GM23338 (cell line): ENCODE data around the gene ARL8B. TPM values are rescaled to one million over a fixed set of nuclear protein-coding genes. Genes with fewer than 3 reads are reported as not detected.
A peak's percentile ranks its signal among the peaks of the same experiment; 100 is the strongest.

ENCODE experiments used
- ATAC-seq: fragments of 200-7000 bp; cut with Tn5 transposase; 3 replicates; pipeline ENCODE4 v1.9.1; 2020
- DNase-seq: peaks from one replicate; pipeline ENCODE4 v3.0.0-alpha.2; 2015; ENCODE audit warnings: low spot score
- H2AFZ ChIP-seq: fragments of 200-600 bp; sonication (generic); 2 replicates; pipeline ENCODE4 v1.8.0; 2016; ENCODE audit warnings: antibody characterized with exemption, mild to moderate bottlenecking, moderate library complexity
- H3F3A ChIP-seq: fragments of 200-600 bp; sonication (generic); replicated peaks from 2 replicates; pipeline ENCODE4 v1.8.0; 2017; ENCODE audit warnings: antibody characterized with exemption, mixed run types, low read depth
- H3K27ac ChIP-seq: fragments of 200-600 bp; sonication (generic); 2 replicates; pipeline ENCODE4 v1.6.1; 2016; ENCODE audit warnings: low read depth
- H3K27me3 ChIP-seq: fragments of 200-600 bp; sonication (generic); 2 replicates; pipeline ENCODE4 v1.8.0; 2016; ENCODE audit warnings: mild to moderate bottlenecking, mixed run types, moderate library complexity; ENCODE audit not compliant: insufficient read depth
- H3K36me3 ChIP-seq: fragments of 200-600 bp; sonication (generic); 2 replicates; pipeline ENCODE4 v1.8.0; 2016; ENCODE audit warnings: mild to moderate bottlenecking; ENCODE audit not compliant: insufficient read depth
- H3K4me1 ChIP-seq: fragments of 200-600 bp; sonication (generic); 2 replicates; pipeline ENCODE4 v1.8.0; 2016; ENCODE audit warnings: mild to moderate bottlenecking, moderate library complexity; ENCODE audit not compliant: insufficient read depth
- H3K4me2 ChIP-seq: fragments of 200-600 bp; sonication (generic); 2 replicates; pipeline ENCODE4 v1.7.1; 2017; ENCODE audit warnings: mixed run types
- H3K4me3 ChIP-seq: fragments of 200-600 bp; sonication (generic); 2 replicates; pipeline ENCODE4 v1.6.1; 2016; ENCODE audit warnings: mixed run types
- H3K79me2 ChIP-seq: fragments of 200-600 bp; sonication (generic); replicated peaks from 2 replicates; pipeline ENCODE4 v1.8.0; 2017; ENCODE audit warnings: mild to moderate bottlenecking; ENCODE audit not compliant: insufficient read depth
- H3K9me2 ChIP-seq: fragments of 200-600 bp; sonication (generic); 2 replicates; pipeline ENCODE4 v1.8.0; 2017; ENCODE audit not compliant: insufficient read depth
- H4K20me1 ChIP-seq: fragments of 200-600 bp; sonication (generic); replicated peaks from 2 replicates; pipeline ENCODE4 v1.8.0; 2017; ENCODE audit warnings: mild to moderate bottlenecking; ENCODE audit not compliant: insufficient read depth
- H3K27ac Mint-ChIP-seq: 2 replicates; pipeline ENCODE4 v1.8.0; 2020; ENCODE audit warnings: inconsistent platforms, mild to moderate bottlenecking, moderate library complexity, mixed read lengths
- H3K27me3 Mint-ChIP-seq: 3 replicates; pipeline ENCODE4 v1.8.0; 2022; ENCODE audit warnings: low read depth, mild to moderate bottlenecking, moderate library complexity, mixed read lengths, inconsistent platforms; ENCODE audit not compliant: insufficient read depth, poor library complexity
- H3K36me3 Mint-ChIP-seq: 3 replicates; pipeline ENCODE4 v1.8.0; 2021; ENCODE audit warnings: low read depth, mild to moderate bottlenecking, inconsistent platforms, moderate library complexity, mixed read lengths
- H3K4me1 Mint-ChIP-seq: 3 replicates; pipeline ENCODE4 v1.8.0; 2020; ENCODE audit warnings: mild to moderate bottlenecking, inconsistent platforms, mixed read lengths
- H3K4me3 Mint-ChIP-seq: 3 replicates; pipeline ENCODE4 v1.8.0; 2021; ENCODE audit warnings: moderate library complexity, mild to moderate bottlenecking, inconsistent platforms, mixed read lengths
- H3K9me3 Mint-ChIP-seq: 3 replicates; pipeline ENCODE4 v1.8.0; 2020; ENCODE audit warnings: moderate library complexity, mild to moderate bottlenecking, inconsistent platforms, mixed read lengths
- CREB1 ChIP-seq: fragments of 250-450 bp; sonication (Bioruptor Pico); IDR thresholded peaks from 2 replicates; pipeline ENCODE4 v1.5.0; 2020; ENCODE audit warnings: low read depth, mild to moderate bottlenecking, moderate library complexity
- JUNB ChIP-seq: IDR thresholded peaks from one replicate; pipeline ENCODE4 v1.6.1; 2016; ENCODE audit warnings: antibody characterized with exemption; ENCODE audit not compliant: unreplicated experiment
- NANOG ChIP-seq: IDR thresholded peaks from 2 replicates; pipeline ENCODE4 v1.6.1; 2016; ENCODE audit warnings: antibody characterized with exemption, borderline replicate concordance
- STAT1 ChIP-seq: IDR thresholded peaks from one replicate; pipeline ENCODE4 v1.6.1; 2016; ENCODE audit warnings: antibody characterized with exemption; ENCODE audit not compliant: unreplicated experiment
- ZNF114 ChIP-seq: fragments of 250-450 bp; sonication (Bioruptor Pico); IDR thresholded peaks from 2 replicates; pipeline ENCODE4 v1.5.0; 2020; ENCODE audit warnings: mild to moderate bottlenecking, moderate library complexity
- polyA plus RNA-seq: library from polyadenylated mRNA; unstranded; fragments of >200 nt; fragmentation: Nextera tagmentation; extraction: Ambion mirVana; gene quantifications from 2 replicates; pipeline ENCODE4 v1.2.1, GENCODE V29; 2016
- total RNA-seq: library from RNA; depleted of rRNA; stranded (reverse); fragments of >200 nt; shearing (Covaris generic); gene quantifications from 2 replicates; pipeline ENCODE4 v1.2.3, GENCODE V29; 2014
- TF ChIP-seq, protein P1 (sequence below): fragments of 250-450 bp; sonication (Bioruptor Pico); IDR thresholded peaks from 2 replicates; pipeline ENCODE4 v1.5.0; 2020; ENCODE audit warnings: mild to moderate bottlenecking, moderate library complexity

ARL8B gene
- total and polyA plus RNA-seq, 2 experiments from 2014 or later = 25.5 to 40.8 TPM

DNA sequence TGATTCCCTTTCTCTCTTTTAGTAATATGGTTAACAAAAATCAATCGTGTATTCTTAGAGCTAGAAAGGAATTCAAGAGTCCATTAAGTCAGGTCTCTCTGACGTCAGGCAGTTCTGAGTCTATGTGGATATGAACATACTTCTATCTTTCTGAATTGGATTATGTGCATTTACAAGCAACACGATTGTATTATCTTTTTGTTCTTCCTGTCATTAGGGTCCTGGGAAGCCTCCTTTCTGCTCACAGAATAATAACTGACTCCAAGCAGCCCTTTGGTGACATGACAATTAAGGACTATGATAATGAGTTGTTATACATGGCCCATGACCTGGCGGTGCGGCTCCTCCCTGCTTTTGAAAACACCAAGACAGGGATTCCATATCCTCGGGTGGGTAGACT is 79.4 kb downstream of the ARL8B start:
- H3K27ac Mint-ChIP-seq = peak overlapping the region; percentile 60; the same call in 1 of the 2 replicates
- Histone ChIP-seq H3K36me3 (peaks cover 19% of the 10 kb centered on the region), H3K27ac (no peak overlapping the region)

More for the DNA sequence above, 79.4 kb downstream of the ARL8B start:
- no peaks in the 10 kb centered on the region for H3K27me3 ChIP-seq
- H3K4me2 ChIP-seq = no peak overlapping the region
- H4K20me1 ChIP-seq = 0 out of 2 replicates have a peak, but pooled peaks cover 2% of the 10 kb centered on the region
- TF ChIP-seq NANOG (no peak), JUNB (no peak), CREB1 (CRISPR knock-in tag) (no peak), ZNF114 (CRISPR knock-in tag) (no peak), STAT1 (no peak)
- TF ChIP-seq, protein P1, sequence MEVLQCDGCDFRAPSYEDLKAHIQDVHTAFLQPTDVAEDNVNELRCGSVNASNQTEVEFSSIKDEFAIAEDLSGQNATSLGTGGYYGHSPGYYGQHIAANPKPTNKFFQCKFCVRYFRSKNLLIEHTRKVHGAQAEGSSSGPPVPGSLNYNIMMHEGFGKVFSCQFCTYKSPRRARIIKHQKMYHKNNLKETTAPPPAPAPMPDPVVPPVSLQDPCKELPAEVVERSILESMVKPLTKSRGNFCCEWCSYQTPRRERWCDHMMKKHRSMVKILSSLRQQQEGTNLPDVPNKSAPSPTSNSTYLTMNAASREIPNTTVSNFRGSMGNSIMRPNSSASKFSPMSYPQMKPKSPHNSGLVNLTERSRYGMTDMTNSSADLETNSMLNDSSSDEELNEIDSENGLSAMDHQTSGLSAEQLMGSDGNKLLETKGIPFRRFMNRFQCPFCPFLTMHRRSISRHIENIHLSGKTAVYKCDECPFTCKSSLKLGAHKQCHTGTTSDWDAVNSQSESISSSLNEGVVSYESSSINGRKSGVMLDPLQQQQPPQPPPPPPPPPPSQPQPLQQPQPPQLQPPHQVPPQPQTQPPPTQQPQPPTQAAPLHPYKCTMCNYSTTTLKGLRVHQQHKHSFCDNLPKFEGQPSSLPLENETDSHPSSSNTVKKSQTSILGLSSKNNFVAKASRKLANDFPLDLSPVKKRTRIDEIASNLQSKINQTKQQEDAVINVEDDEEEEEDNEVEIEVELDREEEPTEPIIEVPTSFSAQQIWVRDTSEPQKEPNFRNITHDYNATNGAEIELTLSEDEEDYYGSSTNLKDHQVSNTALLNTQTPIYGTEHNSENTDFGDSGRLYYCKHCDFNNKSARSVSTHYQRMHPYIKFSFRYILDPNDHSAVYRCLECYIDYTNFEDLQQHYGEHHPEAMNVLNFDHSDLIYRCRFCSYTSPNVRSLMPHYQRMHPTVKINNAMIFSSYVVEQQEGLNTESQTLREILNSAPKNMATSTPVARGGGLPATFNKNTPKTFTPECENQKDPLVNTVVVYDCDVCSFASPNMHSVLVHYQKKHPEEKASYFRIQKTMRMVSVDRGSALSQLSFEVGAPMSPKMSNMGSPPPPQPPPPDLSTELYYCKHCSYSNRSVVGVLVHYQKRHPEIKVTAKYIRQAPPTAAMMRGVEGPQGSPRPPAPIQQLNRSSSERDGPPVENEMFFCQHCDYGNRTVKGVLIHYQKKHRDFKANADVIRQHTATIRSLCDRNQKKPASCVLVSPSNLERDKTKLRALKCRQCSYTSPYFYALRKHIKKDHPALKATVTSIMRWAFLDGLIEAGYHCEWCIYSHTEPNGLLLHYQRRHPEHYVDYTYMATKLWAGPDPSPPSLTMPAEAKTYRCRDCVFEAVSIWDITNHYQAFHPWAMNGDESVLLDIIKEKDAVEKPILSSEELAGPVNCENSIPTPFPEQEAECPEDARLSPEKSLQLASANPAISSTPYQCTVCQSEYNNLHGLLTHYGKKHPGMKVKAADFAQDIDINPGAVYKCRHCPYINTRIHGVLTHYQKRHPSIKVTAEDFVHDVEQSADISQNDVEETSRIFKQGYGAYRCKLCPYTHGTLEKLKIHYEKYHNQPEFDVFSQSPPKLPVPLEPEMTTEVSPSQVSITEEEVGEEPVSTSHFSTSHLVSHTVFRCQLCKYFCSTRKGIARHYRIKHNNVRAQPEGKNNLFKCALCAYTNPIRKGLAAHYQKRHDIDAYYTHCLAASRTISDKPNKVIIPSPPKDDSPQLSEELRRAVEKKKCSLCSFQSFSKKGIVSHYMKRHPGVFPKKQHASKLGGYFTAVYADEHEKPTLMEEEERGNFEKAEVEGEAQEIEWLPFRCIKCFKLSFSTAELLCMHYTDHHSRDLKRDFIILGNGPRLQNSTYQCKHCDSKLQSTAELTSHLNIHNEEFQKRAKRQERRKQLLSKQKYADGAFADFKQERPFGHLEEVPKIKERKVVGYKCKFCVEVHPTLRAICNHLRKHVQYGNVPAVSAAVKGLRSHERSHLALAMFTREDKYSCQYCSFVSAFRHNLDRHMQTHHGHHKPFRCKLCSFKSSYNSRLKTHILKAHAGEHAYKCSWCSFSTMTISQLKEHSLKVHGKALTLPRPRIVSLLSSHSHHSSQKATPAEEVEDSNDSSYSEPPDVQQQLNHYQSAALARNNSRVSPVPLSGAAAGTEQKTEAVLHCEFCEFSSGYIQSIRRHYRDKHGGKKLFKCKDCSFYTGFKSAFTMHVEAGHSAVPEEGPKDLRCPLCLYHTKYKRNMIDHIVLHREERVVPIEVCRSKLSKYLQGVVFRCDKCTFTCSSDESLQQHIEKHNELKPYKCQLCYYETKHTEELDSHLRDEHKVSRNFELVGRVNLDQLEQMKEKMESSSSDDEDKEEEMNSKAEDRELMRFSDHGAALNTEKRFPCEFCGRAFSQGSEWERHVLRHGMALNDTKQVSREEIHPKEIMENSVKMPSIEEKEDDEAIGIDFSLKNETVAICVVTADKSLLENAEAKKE = no peak
- Mint-ChIP-seq H3K9me3 (no peaks in the 10 kb centered on the region), H3K27me3 (peaks cover 3% of the 10 kb centered on the region), H3K4me1 (peaks cover 27% of the 10 kb centered on the region), H3K36me3 (peaks cover 72% of the 10 kb centered on the region), H3K4me3 (no peak overlapping the region)
- H3K9me2 ChIP-seq = no peaks in the 10 kb centered on the region
- no peak overlapping the region for H2AFZ ChIP-seq
- H3K4me3 ChIP-seq = no peak overlapping the region
- no peaks in the 10 kb centered on the region for H3F3A ChIP-seq
- peaks cover 24% of the 10 kb centered on the region for H3K4me1 ChIP-seq
- DNase-seq (no peak), ATAC-seq (no peak)
- H3K79me2 ChIP-seq = no peaks in the 10 kb centered on the region
